AG04450 (cell line): ENCODE results near the gene SLC16A13. TPM values are rescaled to one million over a fixed set of nuclear protein-coding genes. Genes with fewer than 3 reads are reported as not detected.

Experiments
- CTCF ChIA-PET: fragments of 300-600, 350-600 bp; formaldehyde crosslinking; extraction: SDS; loops from one replicate; lab custom pipeline; 2022; ENCODE audit warnings: antibody characterized with exemption, inconsistent platforms; lab: Charles Lee
- POLR2A ChIA-PET: fragments of 350-600 bp; formaldehyde crosslinking; extraction: SDS; loops from one replicate; lab custom pipeline; 2021; ENCODE audit warnings: antibody characterized with exemption, inconsistent platforms; lab: Yijun Ruan, JAX
- DNase-seq: peaks from one replicate; pipeline ENCODE4 v3.0.0-alpha.2; 2011; ENCODE audit warnings: low read depth, low spot score
- H3K27ac ChIP-seq: one replicate; pipeline ENCODE4 v1.5.1; 2012; ENCODE audit warnings: low read depth, low read length, control low read depth
- H3K27me3 ChIP-seq: one replicate; pipeline ENCODE4 v1.6.0; 2012; ENCODE audit warnings: low read length; ENCODE audit not compliant: control insufficient read depth, insufficient read depth
- H3K4me3 ChIP-seq: 2 replicates; pipeline ENCODE4 v1.5.1; 2011; ENCODE audit warnings: mild to moderate bottlenecking, low read depth, low read length, control low read depth
- H3K9me3 ChIP-seq: 2 replicates; pipeline ENCODE4 v1.5.1; 2012; ENCODE audit warnings: low read length; ENCODE audit not compliant: control insufficient read depth, insufficient read depth
- polyA plus RNA-seq: library from polyadenylated mRNA; depleted of rRNA; stranded (reverse); fragments of >200 nt; gene quantifications from 2 replicates; pipeline ENCODE4 v1.2.3, GENCODE V29; 2011
- TF ChIP-seq, protein P1 (sequence below): IDR thresholded peaks from 2 replicates; pipeline ENCODE4 v1.5.1; 2011; ENCODE audit warnings: low read depth, low read length, control low read depth, inconsistent platforms

SLC16A13 gene
- polyA plus RNA-seq, 1 experiment = 1.7 TPM

DNA sequence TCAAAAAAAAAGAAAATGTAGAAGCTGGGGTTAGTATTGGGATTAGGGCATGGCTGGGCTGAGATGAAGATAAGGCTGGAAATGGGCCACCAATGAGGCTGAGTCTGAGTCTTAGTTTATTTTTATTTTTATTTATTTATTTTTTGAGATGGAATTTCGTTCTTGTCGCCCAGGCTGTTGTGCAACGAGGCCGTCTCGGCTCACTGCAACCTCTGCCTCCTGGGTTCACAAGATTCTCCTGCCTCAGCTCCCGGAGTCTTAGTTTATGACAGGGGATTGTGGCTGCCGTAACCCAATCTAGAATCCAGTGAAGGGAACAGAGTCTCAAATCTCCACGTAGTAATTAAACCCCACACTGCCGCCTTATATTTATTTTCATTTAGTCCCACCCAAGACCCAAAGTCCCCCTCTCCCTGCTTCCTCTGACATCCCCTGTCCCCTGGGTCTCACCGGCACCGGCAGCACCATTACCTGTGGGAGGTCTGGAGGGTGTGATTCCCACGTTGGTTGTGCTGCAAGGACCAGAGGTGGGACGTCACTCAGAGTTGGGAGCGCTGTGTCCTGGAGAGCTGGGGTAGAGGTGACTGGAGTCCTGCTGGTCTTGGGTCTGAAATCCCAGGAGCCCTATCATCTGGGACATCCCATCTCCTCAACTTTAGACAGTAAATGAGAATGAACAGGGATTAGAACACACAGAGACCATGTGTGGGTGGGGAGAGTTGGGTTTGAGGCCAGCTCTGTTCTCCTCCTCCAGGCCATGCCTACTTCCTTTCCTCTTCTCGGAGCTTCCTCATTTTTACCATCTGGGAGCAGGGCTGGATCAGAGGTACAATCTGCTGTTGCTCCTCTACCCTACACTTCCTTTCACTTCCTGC lies 44.0 kb downstream of the SLC16A13 start, which contains the start of gene CLEC10A:
Gene CLEC10A (minus strand): TSS at position 671 of the 875 bp plus-strand sequence. CDS start 1,439 bp downstream, outside the sequence.
- POLR2A ChIA-PET = no interaction called here
- Histone ChIP-seq H3K4me3 (no peak within 1 kb of the TSS), H3K27ac (no peak within 1 kb of the TSS), H3K27me3 (no peaks in the 10 kb centered on the region), H3K9me3 (no peaks in the 10 kb centered on the region)
- CTCF ChIA-PET = no interaction called here
- TF ChIP-seq, protein P1, sequence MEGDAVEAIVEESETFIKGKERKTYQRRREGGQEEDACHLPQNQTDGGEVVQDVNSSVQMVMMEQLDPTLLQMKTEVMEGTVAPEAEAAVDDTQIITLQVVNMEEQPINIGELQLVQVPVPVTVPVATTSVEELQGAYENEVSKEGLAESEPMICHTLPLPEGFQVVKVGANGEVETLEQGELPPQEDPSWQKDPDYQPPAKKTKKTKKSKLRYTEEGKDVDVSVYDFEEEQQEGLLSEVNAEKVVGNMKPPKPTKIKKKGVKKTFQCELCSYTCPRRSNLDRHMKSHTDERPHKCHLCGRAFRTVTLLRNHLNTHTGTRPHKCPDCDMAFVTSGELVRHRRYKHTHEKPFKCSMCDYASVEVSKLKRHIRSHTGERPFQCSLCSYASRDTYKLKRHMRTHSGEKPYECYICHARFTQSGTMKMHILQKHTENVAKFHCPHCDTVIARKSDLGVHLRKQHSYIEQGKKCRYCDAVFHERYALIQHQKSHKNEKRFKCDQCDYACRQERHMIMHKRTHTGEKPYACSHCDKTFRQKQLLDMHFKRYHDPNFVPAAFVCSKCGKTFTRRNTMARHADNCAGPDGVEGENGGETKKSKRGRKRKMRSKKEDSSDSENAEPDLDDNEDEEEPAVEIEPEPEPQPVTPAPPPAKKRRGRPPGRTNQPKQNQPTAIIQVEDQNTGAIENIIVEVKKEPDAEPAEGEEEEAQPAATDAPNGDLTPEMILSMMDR = no peak
- no peak for DNase-seq

- POLR2A ChIA-PET = no interaction called here
Measured at GRCh38 chr17:7080456-7081041, 44.7 kb downstream of the SLC16A13 start.

GRCh38 chr17:7081341-7082062 lies 45.7 kb downstream of the SLC16A13 start:
- Histone ChIP-seq H3K27me3 (no peaks in the 10 kb centered on the region), H3K9me3 (no peaks in the 10 kb centered on the region), H3K4me3 (no peak overlapping the region), H3K27ac (no peak overlapping the region)
- CTCF ChIA-PET = interaction anchor here (0.6 kb wide), 1 partner anchor 55 kb away, joined by 3 read pairs; no protein-coding TSS in a partner anchor
- TF ChIP-seq, protein P1 = no peak
- DNase-seq = no peak
- POLR2A ChIA-PET = no interaction called here

More at GRCh38 chr17:7080456-7081041, 44.7 kb downstream of the SLC16A13 start:
- H3K9me3 ChIP-seq = no peaks in the 10 kb centered on the region
- CTCF ChIA-PET = interaction anchor here (0.6 kb wide), 1 partner anchor 56 kb away, joined by 3 read pairs; no protein-coding TSS in a partner anchor
- no peak for DNase-seq
- TF ChIP-seq, protein P1 = no peak
- H3K27me3 ChIP-seq = no peaks in the 10 kb centered on the region
- no peak overlapping the region for H3K27ac ChIP-seq
- H3K4me3 ChIP-seq = no peak overlapping the region

DNA sequence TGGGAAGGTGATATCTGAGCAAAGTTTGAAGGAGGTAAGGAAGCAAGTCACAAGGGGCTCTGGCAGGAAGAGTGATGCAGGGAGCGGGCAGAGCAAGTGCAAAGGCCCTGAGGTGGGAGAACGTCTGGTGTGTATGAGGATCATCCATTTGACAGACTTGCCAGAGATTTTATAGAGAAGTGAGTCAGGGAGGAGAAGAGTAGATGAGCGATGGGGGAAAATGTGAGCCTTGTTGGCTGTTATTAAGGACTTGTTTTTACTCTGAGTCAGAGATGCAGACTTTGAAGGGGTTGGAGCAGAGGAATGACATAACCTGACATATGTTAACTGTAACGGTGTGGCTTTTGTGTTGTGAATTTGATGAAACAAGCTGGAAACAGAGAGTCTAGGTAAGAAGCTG lies 47.8 kb downstream of the SLC16A13 start:
- Histone ChIP-seq H3K27me3 (peaks cover 4% of the 10 kb centered on the region), H3K27ac (no peak overlapping the region), H3K9me3 (no peaks in the 10 kb centered on the region), H3K4me3 (no peak overlapping the region)
- POLR2A ChIA-PET = no interaction called here
- TF ChIP-seq, protein P1 = no peak
- DNase-seq = no peak
- CTCF ChIA-PET = no interaction called here
